Mesothelial cell of epicardium (in vitro differentiated cells): ENCODE data around the gene ZNF189. TPM values are rescaled to one million over a fixed set of nuclear protein-coding genes. Genes with fewer than 3 reads are reported as not detected.

ENCODE experiments used
- DNase-seq, 2 experiments: peaks; one replicate each; pipeline ENCODE4 v3.0.0; 2021; ENCODE audit warnings: low spot score in 2 of 2; ENCODE audit not compliant: unreplicated experiment in 2 of 2
- H3K27ac Mint-ChIP-seq: 2 replicates; pipeline ENCODE4 v1.8.0; 2021; ENCODE audit warnings: mixed read lengths
- H3K27me3 Mint-ChIP-seq: 2 replicates; pipeline ENCODE4 v1.8.0; 2021; ENCODE audit warnings: low read depth, mixed read lengths
- H3K36me3 Mint-ChIP-seq: 2 replicates; pipeline ENCODE4 v1.8.0; 2021; ENCODE audit warnings: mixed read lengths
- H3K4me1 Mint-ChIP-seq: 2 replicates; pipeline ENCODE4 v1.8.0; 2021; ENCODE audit warnings: mixed read lengths
- H3K4me3 Mint-ChIP-seq: 2 replicates; pipeline ENCODE4 v1.8.0; 2021; ENCODE audit warnings: mild to moderate bottlenecking, moderate library complexity, mixed read lengths
- H3K9me3 Mint-ChIP-seq: 2 replicates; pipeline ENCODE4 v1.8.0; 2021; ENCODE audit warnings: mixed read lengths
- total RNA-seq: library from RNA; stranded (reverse); gene quantifications from 3 replicates; pipeline ENCODE4 v1.2.1, GENCODE V29; 2021
- TF ChIP-seq, protein P1 (sequence below): fragments of 200-600 bp; sonication (generic); IDR thresholded peaks from one replicate; pipeline ENCODE4 v1.5.0; 2021; ENCODE audit warnings: antibody characterized with exemption; ENCODE audit not compliant: unreplicated experiment

Gene ZNF189
- total RNA-seq, 1 donor from 2014 or later: 32.1 TPM

- Mint-ChIP-seq H3K4me3 (no peak overlapping the region), H3K36me3 (no peaks in the 10 kb centered on the region), H3K27ac (no peak overlapping the region), H3K4me1 (no peaks in the 10 kb centered on the region), H3K9me3 (peaks cover 14% of the 10 kb centered on the region), H3K27me3 (peaks cover 15% of the 10 kb centered on the region)
- DNase-seq: no peak
- TF ChIP-seq, protein P1, sequence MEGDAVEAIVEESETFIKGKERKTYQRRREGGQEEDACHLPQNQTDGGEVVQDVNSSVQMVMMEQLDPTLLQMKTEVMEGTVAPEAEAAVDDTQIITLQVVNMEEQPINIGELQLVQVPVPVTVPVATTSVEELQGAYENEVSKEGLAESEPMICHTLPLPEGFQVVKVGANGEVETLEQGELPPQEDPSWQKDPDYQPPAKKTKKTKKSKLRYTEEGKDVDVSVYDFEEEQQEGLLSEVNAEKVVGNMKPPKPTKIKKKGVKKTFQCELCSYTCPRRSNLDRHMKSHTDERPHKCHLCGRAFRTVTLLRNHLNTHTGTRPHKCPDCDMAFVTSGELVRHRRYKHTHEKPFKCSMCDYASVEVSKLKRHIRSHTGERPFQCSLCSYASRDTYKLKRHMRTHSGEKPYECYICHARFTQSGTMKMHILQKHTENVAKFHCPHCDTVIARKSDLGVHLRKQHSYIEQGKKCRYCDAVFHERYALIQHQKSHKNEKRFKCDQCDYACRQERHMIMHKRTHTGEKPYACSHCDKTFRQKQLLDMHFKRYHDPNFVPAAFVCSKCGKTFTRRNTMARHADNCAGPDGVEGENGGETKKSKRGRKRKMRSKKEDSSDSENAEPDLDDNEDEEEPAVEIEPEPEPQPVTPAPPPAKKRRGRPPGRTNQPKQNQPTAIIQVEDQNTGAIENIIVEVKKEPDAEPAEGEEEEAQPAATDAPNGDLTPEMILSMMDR: no peak
Measured at GRCh38 chr9:101453776-101454570, 55.3 kb downstream of the ZNF189 start.

- TF ChIP-seq, protein P1: no peak
- no peak overlapping the region for H3K27ac Mint-ChIP-seq
- H3K36me3 Mint-ChIP-seq: no peaks in the 10 kb centered on the region
- no peak for DNase-seq
- H3K9me3 Mint-ChIP-seq: peaks cover 14% of the 10 kb centered on the region
- H3K27me3 Mint-ChIP-seq: peaks cover 7% of the 10 kb centered on the region
- no peak overlapping the region for H3K4me3 Mint-ChIP-seq
- H3K4me1 Mint-ChIP-seq: no peaks in the 10 kb centered on the region
Measured at GRCh38 chr9:101455656-101456240, 57.1 kb downstream of the ZNF189 start.

GRCh38 chr9:101457003-101457402 is 58.4 kb downstream of the ZNF189 start:
- Mint-ChIP-seq H3K27ac (no peak overlapping the region), H3K27me3 (peaks cover 2% of the 10 kb centered on the region), H3K4me3 (no peak overlapping the region), H3K4me1 (no peaks in the 10 kb centered on the region), H3K9me3 (peaks cover 8% of the 10 kb centered on the region), H3K36me3 (no peaks in the 10 kb centered on the region)
- no peak for DNase-seq
- TF ChIP-seq, protein P1: no peak

DNA sequence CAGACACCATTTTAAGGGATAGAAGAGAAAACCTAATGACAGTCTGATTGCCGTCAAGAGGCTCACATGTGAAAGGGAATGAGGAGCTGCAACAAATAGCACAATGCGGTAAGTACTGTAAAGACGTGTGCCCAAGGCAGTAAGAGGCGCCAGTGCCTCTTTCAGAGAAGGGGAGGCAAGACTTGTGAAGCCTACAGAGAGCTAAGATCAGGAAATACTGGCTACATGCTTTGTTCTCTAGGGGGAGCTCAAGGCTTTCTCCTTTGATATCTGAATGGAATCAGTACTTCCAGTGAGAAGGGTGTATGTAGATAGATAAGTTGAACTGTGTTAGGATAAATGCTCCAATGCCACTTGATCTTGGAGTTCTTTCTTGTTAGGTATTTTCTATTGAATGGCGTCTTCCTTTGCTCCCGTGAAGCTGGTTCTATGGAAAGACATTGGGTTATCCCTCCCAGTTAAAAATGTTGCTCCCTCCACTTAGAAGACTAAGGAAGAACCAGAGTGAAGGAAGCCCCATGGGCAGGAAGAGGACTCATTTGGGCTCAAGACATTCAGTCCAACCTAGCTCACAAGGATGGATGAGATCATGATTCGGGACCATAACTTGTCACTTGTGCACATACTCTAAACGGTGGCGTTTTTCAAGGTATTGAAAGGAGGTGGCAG is 60.4 kb downstream of the ZNF189 start:
- H3K4me1 Mint-ChIP-seq: no peaks in the 10 kb centered on the region
- no peaks in the 10 kb centered on the region for H3K36me3 Mint-ChIP-seq
- no peak overlapping the region for H3K27ac Mint-ChIP-seq
- TF ChIP-seq, protein P1: peak; percentile 41
- no peaks in the 10 kb centered on the region for H3K9me3 Mint-ChIP-seq
- H3K27me3 Mint-ChIP-seq: no peaks in the 10 kb centered on the region
- H3K4me3 Mint-ChIP-seq: no peak overlapping the region
- no peak for DNase-seq

Other genes starting within 250 kb of the ZNF189 start
- 0.07 TPM in 2 of 3 replicates, not detected in the other for gene BAAT, start 13.8 kb upstream of the ZNF189 start, total RNA-seq
- 9.5 to 11.0 TPM (median 10.2 TPM) in 3 replicates for gene MRPL50, start 233 bp upstream of the ZNF189 start, total RNA-seq
- not detected in 3 replicates for gene ALDOB, start 36.9 kb downstream of the ZNF189 start, total RNA-seq
- 49.0 to 55.5 TPM (median 53.9 TPM) in 3 replicates for gene RNF20, start 135.0 kb downstream of the ZNF189 start, total RNA-seq
- 0.34 to 0.38 TPM (median 0.34 TPM) in 3 replicates for gene PPP3R2, start 196.1 kb downstream of the ZNF189 start, total RNA-seq